HTERT RPE-1 (cell line): ENCODE results near the gene ZNF514.
"Not testable (repeated sequence)": the region's sequence is repeated elsewhere in the genome, so short reads cannot be mapped to it uniquely, and the experiment has no call there.

Experiments
- in situ Hi-C: fragments of 300-500 bp; cut with MboI; formaldehyde crosslinking; loops from 4 replicates; pipeline ENCODE4 v1.14.3; 2020; ENCODE audit warnings: low sequenced_read_pairs

Gene ZNF514

GRCh38 chr2:95159690-95160449 is at the start of gene ZNF514:
TSS of gene ZNF514 (minus strand) at chr2:95159848. CDS start at chr2:95153253, 6,595 bp downstream.
- in situ Hi-C loops: no loop called here

DNA sequence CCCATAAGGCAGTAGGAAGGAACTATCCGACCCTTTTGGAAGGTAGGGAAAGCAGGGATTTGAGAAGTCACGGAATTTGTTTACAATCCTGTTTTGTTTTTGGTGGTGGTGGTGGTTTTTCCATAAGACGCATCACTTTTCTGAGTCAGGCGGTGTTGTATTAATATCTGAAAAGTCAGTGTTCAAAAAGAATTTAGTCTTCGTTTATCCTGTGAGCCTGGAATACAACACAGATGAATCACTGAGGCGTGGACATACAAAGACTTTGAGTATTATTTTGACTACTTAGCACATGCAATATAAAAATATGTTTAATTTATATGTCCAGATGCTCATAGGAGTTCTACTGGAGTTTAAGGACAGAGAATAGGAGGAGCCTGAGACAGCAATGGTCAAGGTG is 48.5 kb upstream of the ZNF514 start:
- in situ Hi-C loops: no loop called here

GRCh38 chr2:95207111-95207961 is 47.7 kb upstream of the ZNF514 start, which contains the start of gene ZNF892:
TSS of gene ZNF892 (plus strand) at chr2:95207521. CDS start at chr2:95207816, 295 bp downstream.
- in situ Hi-C loops: no loop called here

- in situ Hi-C loops: no loop called here
These were observed 46.4 kb upstream of the ZNF514 start for GRCh38 chr2:95206096-95206495.

- in situ Hi-C loops: no loop called here
These were observed 44.7 kb upstream of the ZNF514 start for GRCh38 chr2:95204396-95204795.

GRCh38 chr2:95203911-95204310 is 44.3 kb upstream of the ZNF514 start:
- in situ Hi-C loops: no loop called here

GRCh38 chr2:95192956-95193355 is 33.3 kb upstream of the ZNF514 start:
- in situ Hi-C loops: not testable (repeated sequence)

GRCh38 chr2:95185973-95186372 is 26.3 kb upstream of the ZNF514 start:
- in situ Hi-C loops: no loop called here

- in situ Hi-C loops: no loop called here
These were observed 25.5 kb upstream of the ZNF514 start for GRCh38 chr2:95185197-95185596.

DNA sequence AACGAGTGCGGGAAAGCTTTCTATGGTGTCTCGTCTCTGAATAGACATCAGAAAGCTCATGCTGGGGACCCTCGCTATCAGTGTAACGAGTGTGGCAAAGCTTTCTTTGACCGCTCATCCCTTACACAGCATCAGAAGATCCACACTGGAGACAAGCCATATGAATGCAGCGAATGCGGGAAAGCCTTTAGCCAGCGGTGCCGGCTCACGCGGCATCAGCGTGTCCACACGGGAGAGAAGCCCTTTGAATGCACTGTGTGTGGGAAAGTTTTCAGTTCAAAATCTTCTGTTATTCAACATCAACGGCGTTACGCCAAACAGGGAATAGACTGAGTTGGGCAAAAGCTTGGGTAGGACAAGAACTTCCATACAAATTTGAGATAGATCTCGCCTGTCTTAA is 22.1 kb upstream of the ZNF514 start:
- in situ Hi-C loops: no loop called here

- in situ Hi-C loops: no loop called here
These were observed 19.8 kb upstream of the ZNF514 start for GRCh38 chr2:95179451-95179850.

GRCh38 chr2:95174031-95174542 is 14.4 kb upstream of the ZNF514 start:
- in situ Hi-C loops: no loop called here

DNA sequence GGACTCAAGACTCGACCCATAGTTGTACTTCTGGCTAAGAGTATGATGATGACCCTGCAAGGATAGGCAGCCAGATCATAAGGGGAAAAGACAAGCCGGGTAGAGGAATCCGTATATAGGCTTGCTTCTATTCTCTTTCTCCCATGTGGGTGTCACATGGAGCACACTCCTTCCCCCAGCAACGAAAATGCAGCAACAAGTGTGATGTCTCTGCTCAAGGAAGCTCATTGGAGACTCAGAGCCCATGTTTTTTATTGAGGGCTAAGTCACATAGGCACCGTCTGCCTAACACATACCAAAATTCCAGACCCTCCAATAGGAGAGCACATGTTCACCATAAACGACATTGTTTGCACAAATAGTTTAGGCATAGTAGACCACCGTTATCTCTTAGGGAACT is 12.3 kb upstream of the ZNF514 start:
- in situ Hi-C loops: no loop called here

- in situ Hi-C loops: no loop called here
These were observed 6.6 kb upstream of the ZNF514 start for GRCh38 chr2:95166065-95166763.

GRCh38 chr2:95165371-95166064 is 5.9 kb upstream of the ZNF514 start, which contains the start of gene ZNF2:
TSS of gene ZNF2 (plus strand) at chr2:95165809. CDS start at chr2:95176227, 10,418 bp downstream.
- in situ Hi-C loops: no loop called here

GRCh38 chr2:95165030-95165370 is 5.4 kb upstream of the ZNF514 start:
- in situ Hi-C loops: no loop called here

GRCh38 chr2:95158891-95159619 is 593 bp downstream of the ZNF514 start:
- in situ Hi-C loops: no loop called here

DNA sequence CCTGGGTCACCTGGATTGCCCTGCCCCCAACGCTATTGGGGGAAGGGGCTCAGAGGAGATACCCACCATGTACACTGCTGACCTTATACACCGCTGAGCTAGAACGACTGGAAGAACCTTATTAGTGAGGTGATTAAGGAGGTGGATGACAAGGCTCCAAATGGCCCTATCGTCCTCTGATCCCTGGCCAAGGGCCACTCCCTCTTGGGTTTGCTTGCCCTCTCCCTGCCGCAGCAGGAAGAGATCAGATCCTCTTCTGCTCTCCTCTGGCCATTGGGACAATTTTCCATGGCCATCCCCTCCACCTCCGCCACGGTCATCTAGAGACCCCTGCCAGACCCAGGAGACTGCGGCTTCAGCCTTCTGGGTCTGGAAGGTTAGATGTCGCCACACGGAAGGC is 1.2 kb downstream of the ZNF514 start:
- in situ Hi-C loops: no loop called here

- in situ Hi-C loops: no loop called here
These were observed 10.2 kb downstream of the ZNF514 start for GRCh38 chr2:95149397-95149984.
